Measurements from ENCODE around the gene ACMSD.

GRCh38 chr2:134882773-134883172 lies 44.4 kb downstream of the ACMSD start:
- TF ChIP-seq CTCF (IDR thresholded peaks at IDR 0.05) (no peak), POLR2A (IDR thresholded peaks at IDR 0.05) (no peak)
